ENCODE data around the gene CD247.

DNA sequence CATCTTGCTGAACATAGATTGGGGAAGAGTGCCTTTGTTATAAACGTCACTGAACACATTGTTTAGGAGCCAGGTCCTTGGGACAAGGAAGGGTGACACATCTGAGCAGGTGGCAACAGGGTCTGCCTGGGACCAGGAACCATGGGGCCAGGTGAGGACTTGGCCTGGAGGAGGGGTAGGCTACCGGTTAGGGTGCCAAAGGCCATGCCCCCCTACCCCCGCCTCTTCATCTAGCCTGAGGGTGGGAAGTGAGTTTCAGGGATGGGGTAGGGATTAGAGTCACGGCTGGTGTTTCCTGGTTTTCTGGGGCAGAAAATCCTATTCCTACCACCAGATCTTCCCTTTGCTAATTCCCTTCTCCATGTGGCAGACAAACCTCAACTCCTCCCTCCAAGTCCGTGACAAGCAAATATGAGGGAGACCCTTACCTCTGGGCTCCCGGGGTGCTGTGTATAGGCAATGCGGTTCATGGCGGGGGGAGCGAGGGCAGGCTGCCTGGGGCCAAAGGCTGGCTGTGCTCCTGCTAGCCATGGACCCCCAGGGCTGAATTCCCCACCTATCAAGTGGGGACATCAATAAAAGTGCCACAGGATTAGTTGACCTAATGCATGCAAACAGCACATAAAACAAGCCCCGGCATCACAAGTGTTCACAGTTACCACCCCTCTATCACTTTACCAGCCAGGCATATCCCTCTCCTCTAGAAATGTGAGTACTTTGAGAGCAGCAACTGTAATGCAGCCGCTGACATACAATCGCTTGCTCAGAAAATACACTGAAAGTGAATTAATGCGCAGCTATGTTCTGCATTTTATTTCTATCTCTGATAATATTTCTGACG lies 14.5 kb downstream of the CD247 start:
- no peak for TF ChIP-seq POLR2A (IDR thresholded peaks at IDR 0.05; ENCODE audit: low read depth)
- no peak for TF ChIP-seq CTCF (IDR thresholded peaks at IDR 0.05)
- TF ChIP-seq EP300 (IDR thresholded peaks at IDR 0.05) = no peak
